GM19328 (cell line): ENCODE results near the gene PAX1.

Source experiments
- ATAC-seq: cut with Tn5 transposase; IDR thresholded peaks from one replicate; pipeline ENCODE4 v1.9.1; 2021; ENCODE audit warnings: mild to moderate bottlenecking, moderate library complexity; ENCODE audit not compliant: unreplicated experiment

Gene PAX1

GRCh38 chr20:21705575-21706260 lies at the start of gene PAX1:
Gene PAX1 (plus strand): TSS chr20:21705664. CDS start chr20:21705713, 49 bp downstream.
- no peak for ATAC-seq

GRCh38 chr20:21656308-21657067 lies 49.0 kb upstream of the PAX1 start:
- ATAC-seq: no peak

- ATAC-seq: no peak
These were observed 43.9 kb upstream of the PAX1 start for GRCh38 chr20:21661488-21662055.

GRCh38 chr20:21663465-21663864 lies 42.0 kb upstream of the PAX1 start:
- no peak for ATAC-seq

GRCh38 chr20:21665687-21666446 lies 39.6 kb upstream of the PAX1 start:
- no peak for ATAC-seq

GRCh38 chr20:21670126-21670525 lies 35.3 kb upstream of the PAX1 start:
- no peak for ATAC-seq

- no peak for ATAC-seq
These were observed 34.5 kb upstream of the PAX1 start for GRCh38 chr20:21670981-21671380.

GRCh38 chr20:21677261-21677660 lies 28.2 kb upstream of the PAX1 start:
- ATAC-seq: no peak

- ATAC-seq: no peak
These were observed 27.7 kb upstream of the PAX1 start for GRCh38 chr20:21677781-21678180.

GRCh38 chr20:21681234-21681921 lies 24.1 kb upstream of the PAX1 start:
- ATAC-seq: no peak

GRCh38 chr20:21681922-21682318 lies 23.5 kb upstream of the PAX1 start:
- ATAC-seq: no peak

GRCh38 chr20:21682521-21682954 lies 22.9 kb upstream of the PAX1 start:
- ATAC-seq: no peak

- ATAC-seq: no peak
These were observed 20.8 kb upstream of the PAX1 start for GRCh38 chr20:21684671-21685070.

GRCh38 chr20:21685981-21686380 lies 19.5 kb upstream of the PAX1 start:
- ATAC-seq: no peak

GRCh38 chr20:21693322-21693721 lies 12.1 kb upstream of the PAX1 start:
- ATAC-seq: no peak

- no peak for ATAC-seq
These were observed 6.8 kb upstream of the PAX1 start for GRCh38 chr20:21698494-21699215.

- no peak for ATAC-seq
These were observed 6.3 kb upstream of the PAX1 start for GRCh38 chr20:21699216-21699508.

GRCh38 chr20:21701171-21701876 lies 4.1 kb upstream of the PAX1 start:
- no peak for ATAC-seq

GRCh38 chr20:21702016-21702415 lies 3.4 kb upstream of the PAX1 start:
- no peak for ATAC-seq
